ENCODE results near the gene CANT1. TPM values are rescaled to one million over a fixed set of nuclear protein-coding genes. Genes with fewer than 3 reads are reported as not detected.

Gene CANT1
- total and polyA plus RNA-seq, 9 of the 15 experiments (the other 6 are each of a cell fraction or from before 2014, with no cell fraction given) = 2.7 to 66.4 (median 22.5) TPM

- TF ChIP-seq HNRNPK (IDR thresholded peaks at IDR 0.05; ENCODE audit: low read depth, low read length, poor library complexity, severe bottlenecking) (no peak), ZNF318 (IDR thresholded peaks at IDR 0.05; ENCODE audit: borderline replicate concordance in 1 of 2, low read depth in 1 of 2) (no peak), CBX2 (IDR thresholded peaks at IDR 0.05; ENCODE audit: insufficient read depth, low read length, poor library complexity, severe bottlenecking) (no peak), ZNF707 (CRISPR knock-in tag; conservative IDR thresholded peaks at IDR 0.05) (no peak), TAF15 (IDR thresholded peaks at IDR 0.05; ENCODE audit: low read depth, low read length) (no peak), MAZ (CRISPR knock-in tag; conservative IDR thresholded peaks at IDR 0.05 in 1 of 2, IDR thresholded peaks at IDR 0.05 in 1 of 2) (no peak), CTBP1 (IDR thresholded peaks at IDR 0.05; ENCODE audit: borderline replicate concordance) (no peak), SRSF3 (IDR thresholded peaks at IDR 0.05; ENCODE audit: insufficient read depth, low read length) (no peak), STAT5B (CRISPR knock-in tag; IDR thresholded peaks at IDR 0.05) (no peak)
- TF ChIP-seq, protein P1, sequence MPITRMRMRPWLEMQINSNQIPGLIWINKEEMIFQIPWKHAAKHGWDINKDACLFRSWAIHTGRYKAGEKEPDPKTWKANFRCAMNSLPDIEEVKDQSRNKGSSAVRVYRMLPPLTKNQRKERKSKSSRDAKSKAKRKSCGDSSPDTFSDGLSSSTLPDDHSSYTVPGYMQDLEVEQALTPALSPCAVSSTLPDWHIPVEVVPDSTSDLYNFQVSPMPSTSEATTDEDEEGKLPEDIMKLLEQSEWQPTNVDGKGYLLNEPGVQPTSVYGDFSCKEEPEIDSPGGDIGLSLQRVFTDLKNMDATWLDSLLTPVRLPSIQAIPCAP (CRISPR knock-in tag; IDR thresholded peaks at IDR 0.05; ENCODE audit: borderline replicate concordance) = no peak
- TF ChIP-seq, protein P2, sequence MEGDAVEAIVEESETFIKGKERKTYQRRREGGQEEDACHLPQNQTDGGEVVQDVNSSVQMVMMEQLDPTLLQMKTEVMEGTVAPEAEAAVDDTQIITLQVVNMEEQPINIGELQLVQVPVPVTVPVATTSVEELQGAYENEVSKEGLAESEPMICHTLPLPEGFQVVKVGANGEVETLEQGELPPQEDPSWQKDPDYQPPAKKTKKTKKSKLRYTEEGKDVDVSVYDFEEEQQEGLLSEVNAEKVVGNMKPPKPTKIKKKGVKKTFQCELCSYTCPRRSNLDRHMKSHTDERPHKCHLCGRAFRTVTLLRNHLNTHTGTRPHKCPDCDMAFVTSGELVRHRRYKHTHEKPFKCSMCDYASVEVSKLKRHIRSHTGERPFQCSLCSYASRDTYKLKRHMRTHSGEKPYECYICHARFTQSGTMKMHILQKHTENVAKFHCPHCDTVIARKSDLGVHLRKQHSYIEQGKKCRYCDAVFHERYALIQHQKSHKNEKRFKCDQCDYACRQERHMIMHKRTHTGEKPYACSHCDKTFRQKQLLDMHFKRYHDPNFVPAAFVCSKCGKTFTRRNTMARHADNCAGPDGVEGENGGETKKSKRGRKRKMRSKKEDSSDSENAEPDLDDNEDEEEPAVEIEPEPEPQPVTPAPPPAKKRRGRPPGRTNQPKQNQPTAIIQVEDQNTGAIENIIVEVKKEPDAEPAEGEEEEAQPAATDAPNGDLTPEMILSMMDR (IDR thresholded peaks at IDR 0.05 in 2 of 3, conservative IDR thresholded peaks at IDR 0.05 in 1 of 3; ENCODE audit: insufficient read depth in 2 of 3, low read depth in 1 of 3, low read length in 3 of 3) = no peak
- Histone ChIP-seq H3K4me3 (no peak overlapping the region), H3K4me2 (ENCODE audit: insufficient read depth, low read length) (no peak overlapping the region), H3K9me3 (replicated peaks; ENCODE audit: control insufficient read depth, insufficient read depth, low read depth, low read length) (no peaks in the 10 kb centered on the region), H3K79me2 (ENCODE audit: control insufficient read depth, insufficient read depth, low read length) (no peaks in the 10 kb centered on the region), H3K27ac (ENCODE audit: extremely low read depth, low read depth, low read length) (no peak overlapping the region), H2AFZ (ENCODE audit: low read depth, low read length) (no peak overlapping the region), H3K9me1 (ENCODE audit: control insufficient read depth, insufficient read depth, low read length) (no peaks in the 10 kb centered on the region), H3K36me3 (ENCODE audit: control insufficient read depth, insufficient read depth, low read length) (no peaks in the 10 kb centered on the region), H3K4me1 (replicated peaks in 1 of 2; ENCODE audit: control insufficient read depth in 2 of 2, insufficient read depth in 2 of 2, low read length in 2 of 2) (no peaks in the 10 kb centered on the region), H3K27me3 (ENCODE audit: control insufficient read depth in 2 of 2, insufficient read depth in 2 of 2, low read length in 2 of 2) (peaks cover 28 to 67% of the 10 kb centered on the region in 2 experiments), H3K9ac (ENCODE audit: insufficient read depth in 1 of 2, low read depth in 2 of 2, low read length in 2 of 2) (no peak overlapping the region), H4K20me1 (replicated peaks; ENCODE audit: control insufficient read depth, insufficient read depth, low read length) (no peaks in the 10 kb centered on the region; the same call in 1 of the 2 replicates)
- intact Hi-C loops (cut with micrococcal nuclease) (no loop called here), in situ Hi-C loops (cut with MboI) (no loop called here)
- ATAC-seq (no peak), FAIRE-seq (no peak), DNase-seq (ENCODE audit: extremely low read depth in 1 of 4, low spot score in 3 of 4) (no peak)
- BruUV-seq (replicated peaks) = no TSS peak
- 1% methylated on average over 7 of the region's 7 CpGs for WGBS (ENCODE audit: insufficient coverage, low coverage, missing lambda C conversion rate)
- ChIA-PET POLR2A (no interaction called here), CTCF (ENCODE audit: low intra/inter-chr PET ratio) (no interaction called here)
Observed at GRCh38 chr17:78946131-78946530, 63.4 kb downstream of the CANT1 start.
